NCI-H1092 treated with DMSO at 0.1 percent for 48 hours (cell line): ENCODE results near the gene PUM1.
A peak's percentile ranks its signal among the peaks of the same experiment; 100 is the strongest.
"Not testable (repeated sequence)": the region's sequence is repeated elsewhere in the genome, so short reads cannot be mapped to it uniquely, and the experiment has no call there.

ENCODE experiments used
- DNase-seq: peaks from one replicate; lab custom pipeline; 2025; lab: John Stamatoyannopoulos, UW

The PUM1 gene

GRCh38 chr1:30995990-30996612, 69.4 kb downstream of the PUM1 start:
- no peak for DNase-seq

GRCh38 chr1:30991862-30992606, 73.5 kb downstream of the PUM1 start:
- no peak for DNase-seq

DNA sequence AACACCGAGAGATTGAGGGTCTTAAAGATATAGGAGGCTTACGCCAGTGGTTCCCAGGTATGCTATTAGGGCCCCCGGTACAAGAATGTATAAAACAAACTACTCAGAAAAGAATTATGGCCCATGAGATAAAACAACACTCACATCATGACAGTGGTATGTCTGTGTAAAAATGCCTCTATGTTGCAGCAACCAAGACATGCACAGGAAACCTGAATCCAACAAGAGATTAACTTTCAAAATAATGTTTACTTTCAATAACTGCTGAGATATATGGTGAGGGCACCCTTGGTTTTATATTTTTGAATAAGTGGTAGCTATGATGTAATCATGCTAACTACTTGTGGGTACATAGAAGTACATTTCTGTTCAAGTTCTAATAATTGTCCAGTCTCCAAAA, 74.9 kb downstream of the PUM1 start:
- DNase-seq = no peak

DNA sequence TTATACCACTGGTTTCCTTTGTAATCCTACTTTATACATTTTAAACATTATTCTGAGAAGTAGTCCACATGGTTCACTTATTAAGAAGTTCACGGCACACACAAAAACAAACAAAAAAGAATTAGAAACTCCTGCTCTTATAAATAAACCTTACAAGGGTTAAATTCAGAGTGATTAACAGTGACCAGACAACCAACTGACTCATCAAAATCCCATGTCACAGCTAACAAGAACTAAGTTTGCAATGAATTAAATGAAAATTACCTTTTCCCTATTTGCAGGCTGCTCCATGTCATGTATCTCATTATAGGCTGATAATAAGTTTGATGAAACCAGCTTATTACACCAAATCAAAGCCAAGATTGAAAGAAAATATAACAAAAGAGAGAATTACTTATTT, 77.5 kb downstream of the PUM1 start:
- no peak for DNase-seq

- no peak for DNase-seq
Measured at GRCh38 chr1:30986755-30987154, 78.8 kb downstream of the PUM1 start.

GRCh38 chr1:30984991-30985503, 80.5 kb downstream of the PUM1 start:
- no peak for DNase-seq

GRCh38 chr1:30984165-30984889, 81.2 kb downstream of the PUM1 start:
- no peak for DNase-seq

GRCh38 chr1:30982937-30983336, 82.6 kb downstream of the PUM1 start:
- DNase-seq = no peak

DNA sequence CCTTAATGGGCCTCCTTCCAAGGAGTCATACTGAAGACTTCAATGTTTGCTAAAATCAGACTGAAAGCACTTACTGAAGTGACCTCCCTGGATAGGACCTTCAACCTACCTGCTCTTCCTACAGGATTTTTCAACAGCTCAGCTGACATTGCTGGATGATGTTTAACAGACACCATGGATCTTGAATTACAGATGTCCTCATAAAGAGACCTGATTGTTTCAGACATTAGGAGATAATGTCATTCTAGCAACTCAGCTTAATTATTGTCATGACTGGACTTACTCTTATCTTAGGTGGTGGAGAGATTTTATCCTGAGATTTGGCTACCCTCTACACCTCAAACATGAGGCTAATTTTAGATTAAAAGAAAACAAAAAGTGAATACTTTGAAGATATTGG, 83.1 kb downstream of the PUM1 start:
- no peak for DNase-seq

- DNase-seq = no peak
Measured at GRCh38 chr1:30981172-30981571, 84.3 kb downstream of the PUM1 start.

GRCh38 chr1:30977511-30977910, 88.0 kb downstream of the PUM1 start:
- no peak for DNase-seq

DNA sequence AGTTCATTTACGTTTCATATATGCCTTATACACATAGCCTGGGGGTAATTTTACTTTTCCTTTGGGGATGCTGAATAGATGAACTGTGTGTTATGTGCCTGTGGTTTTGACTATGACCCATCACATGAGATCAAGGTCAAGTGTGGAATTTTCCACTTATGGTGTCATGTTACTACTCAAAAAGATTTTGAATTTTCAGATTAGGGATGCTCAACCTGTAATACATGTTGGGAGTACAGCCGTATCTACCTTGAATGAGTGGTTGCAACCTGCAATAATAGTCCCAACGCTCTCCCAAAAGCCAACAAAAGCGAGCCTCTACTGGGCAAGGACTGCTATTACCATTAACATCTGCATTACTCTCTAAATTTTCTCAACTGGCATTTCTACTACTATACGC, 88.4 kb downstream of the PUM1 start:
- no peak for DNase-seq

GRCh38 chr1:30976143-30976542, 89.4 kb downstream of the PUM1 start:
- no peak for DNase-seq

DNA sequence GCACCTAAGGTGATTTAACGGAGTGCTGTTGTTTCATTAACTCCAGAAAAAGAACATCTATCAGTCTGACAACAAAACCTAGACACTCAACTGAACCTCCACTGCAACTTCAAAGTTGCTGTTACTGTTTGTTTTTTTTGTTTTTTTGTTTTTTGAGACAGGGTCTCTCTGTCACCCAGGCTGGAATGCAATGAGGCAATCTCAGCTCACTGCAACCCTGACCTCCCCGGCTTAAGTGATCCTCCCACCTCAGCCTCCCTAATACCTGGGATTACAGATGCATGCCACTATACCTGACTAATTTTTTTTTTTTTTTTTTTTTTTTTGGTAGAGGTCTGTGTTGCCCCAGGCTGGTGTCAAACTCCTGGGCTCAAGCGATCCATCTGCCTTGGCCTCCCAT, 90.3 kb downstream of the PUM1 start:
- DNase-seq = no peak

GRCh38 chr1:30974536-30974935, 91.0 kb downstream of the PUM1 start:
- DNase-seq = no peak

- DNase-seq = not testable (repeated sequence)
Measured at GRCh38 chr1:30972349-30972748, 93.2 kb downstream of the PUM1 start.

GRCh38 chr1:30971496-30971895, 94.0 kb downstream of the PUM1 start:
- DNase-seq = no peak

GRCh38 chr1:30969903-30970302, 95.6 kb downstream of the PUM1 start:
- no peak for DNase-seq

DNA sequence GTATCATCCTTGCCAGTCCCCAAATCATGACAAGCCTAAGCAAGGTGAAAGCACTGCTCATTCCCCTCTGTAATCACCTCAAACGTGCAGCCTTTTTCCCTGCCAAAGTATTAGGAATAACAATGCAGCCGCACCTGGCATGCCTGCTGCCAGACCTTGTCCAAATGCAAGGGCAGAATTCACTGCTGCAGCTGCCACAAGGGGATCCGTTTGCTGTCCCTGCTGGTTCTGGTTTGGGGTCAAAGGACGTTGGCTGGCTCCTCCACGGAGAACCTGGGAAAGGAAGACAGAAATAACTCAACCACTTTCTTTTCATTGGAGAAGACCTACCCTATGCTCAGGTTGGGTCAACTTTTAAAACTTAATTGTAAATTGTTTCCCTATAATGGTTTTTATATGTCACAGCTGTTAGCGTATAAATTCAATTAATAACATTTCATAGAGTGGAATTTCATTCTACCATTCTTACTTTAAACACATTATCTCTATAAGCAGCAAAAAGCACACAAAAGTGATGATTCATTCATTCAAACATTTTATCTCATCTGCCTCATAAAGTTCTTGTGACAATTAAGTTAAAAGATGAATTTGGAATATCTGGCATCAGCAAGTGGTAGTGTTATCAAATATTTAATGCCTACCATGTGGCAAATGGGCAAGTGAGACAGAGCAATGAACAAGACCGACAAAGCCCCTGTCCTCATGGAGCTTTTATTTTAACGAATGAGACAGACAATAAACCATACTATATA, 97.1 kb downstream of the PUM1 start:
- peak; percentile 78 for DNase-seq

GRCh38 chr1:30966690-30967369, 98.7 kb downstream of the PUM1 start:
- peak; percentile 97 for DNase-seq

DNA sequence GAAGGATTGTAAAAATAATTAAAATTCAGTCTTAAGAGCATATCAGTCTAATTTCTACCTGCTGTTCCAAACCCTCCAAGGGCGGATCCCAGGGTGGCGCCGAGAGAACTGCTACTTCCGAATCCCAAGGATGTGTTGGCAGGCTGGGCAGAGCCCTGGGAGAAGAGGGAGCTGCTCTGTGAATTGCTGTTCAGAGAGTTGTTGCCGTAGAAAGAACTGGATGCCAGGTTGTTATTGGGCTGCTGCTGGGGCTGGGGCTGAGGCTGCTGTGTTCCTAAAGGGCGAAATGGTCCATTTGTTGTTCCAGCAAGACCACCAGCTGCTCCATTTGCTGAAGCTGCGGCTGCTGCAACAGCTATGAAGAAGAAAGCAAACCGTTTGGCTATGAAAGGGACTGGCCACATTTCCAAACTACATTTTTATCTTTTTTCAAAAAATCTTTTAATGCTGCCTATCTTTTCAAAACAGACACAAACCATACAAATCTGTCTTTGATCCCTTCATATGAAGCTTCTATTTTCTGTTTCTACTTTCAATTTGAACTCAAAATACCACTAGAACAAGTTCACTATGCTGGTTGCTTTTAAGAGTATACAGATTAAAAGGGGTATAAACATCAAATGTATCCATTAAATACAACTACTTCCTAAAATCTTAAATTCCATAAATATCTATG, 99.5 kb downstream of the PUM1 start:
- peak; percentile 82 for DNase-seq
